A549 (cell line): ENCODE results near the gene IL4I1. TPM values are rescaled to one million over a fixed set of nuclear protein-coding genes. Genes with fewer than 3 reads are reported as not detected.

Experiments
- ATAC-seq, 2 experiments: fragments of 200-7000 bp in 1 of 2; fragments of >200 bp in 1 of 2; cut with Nextera tagmentation in 1 of 2; cut with Tn5 transposase in 1 of 2; 3 replicates each; pipeline versions ENCODE4 v1.8.0 to v1.9.1; 2018 to 2020; ENCODE audit warnings: mild to moderate bottlenecking in 1 of 2, moderate library complexity in 1 of 2
- CTCF ChIA-PET: fragments of 300-600 bp; sonication (Branson Sonifier 250); formaldehyde crosslinking; extraction: SDS; loops from one replicate; lab custom pipeline; 2021; ENCODE audit warnings: antibody characterized with exemption, inconsistent platforms; lab: Yijun Ruan, JAX
- POLR2A ChIA-PET: fragments of 350-600 bp; formaldehyde crosslinking; extraction: SDS; loops from one replicate; lab custom pipeline; 2021; ENCODE audit warnings: antibody characterized with exemption, inconsistent platforms; lab: Yijun Ruan, JAX
- DNase-seq, 2 experiments: peaks; one replicate each; pipeline versions ENCODE4 v3.0.0 to v3.0.0-alpha.2; 2011 to 2016; ENCODE audit warnings: low read depth in 1 of 2, low spot score in 1 of 2
- FAIRE-seq: peaks from 2 replicates; lab custom pipeline; 2011; peaks lifted over from hg19 to GRCh38; lab: Jason Lieb, UNC
- H3K27ac ChIP-seq, 2 experiments: fragments of >200 bp; sonication (Bioruptor Twin); formaldehyde crosslinking; 3 replicates each; pipeline ENCODE4 v1.5.1; 2016 to 2017
- H3K4me1 ChIP-seq: fragments of >200 bp; sonication (Bioruptor Twin); formaldehyde crosslinking; 3 replicates; pipeline ENCODE4 v1.6.1; 2016
- H3K4me2 ChIP-seq: fragments of >200 bp; sonication (Bioruptor Twin); formaldehyde crosslinking; 3 replicates; pipeline ENCODE4 v1.6.1; 2016
- H3K4me3 ChIP-seq: fragments of >200 bp; sonication (Bioruptor Twin); formaldehyde crosslinking; 3 replicates; pipeline ENCODE4 v1.5.1; 2016
- H3K9me3 ChIP-seq: fragments of >200 bp; sonication (Bioruptor Twin); formaldehyde crosslinking; 3 replicates; pipeline ENCODE4 v1.6.1; 2016
- ATOH8 ChIP-seq: fragments of 250-450 bp; sonication (Bioruptor Pico); IDR thresholded peaks from 2 replicates; pipeline ENCODE4 v1.5.0; 2020; ENCODE audit warnings: low read depth, mild to moderate bottlenecking, moderate library complexity
- CEBPB ChIP-seq, 2 experiments: fragments of >200 bp in 1 of 2; sonication (Bioruptor Twin) in 1 of 2; formaldehyde crosslinking in 1 of 2; IDR thresholded peaks; 2 replicates each; pipeline ENCODE4 v1.6.1; 2012 to 2016
- CHD2 ChIP-seq: fragments of 150-350 bp; IDR thresholded peaks from 2 replicates; pipeline ENCODE4 v1.6.1; 2014; ENCODE audit warnings: low read length; ENCODE audit not compliant: partially characterized antibody
- E2F6 ChIP-seq: IDR thresholded peaks from 2 replicates; pipeline ENCODE4 v1.6.1; 2012; ENCODE audit warnings: low read depth, borderline replicate concordance
- EHMT2 ChIP-seq: fragments of 200-600 bp; sonication (generic); IDR thresholded peaks from 2 replicates; pipeline ENCODE4 v1.6.1; 2016; ENCODE audit warnings: antibody characterized with exemption, low read depth, mild to moderate bottlenecking, moderate library complexity
- ELK1 ChIP-seq: fragments of 150-350 bp; IDR thresholded peaks from 2 replicates; pipeline ENCODE4 v1.6.1; 2014; ENCODE audit warnings: low read depth, mild to moderate bottlenecking, low read length
- FOSB ChIP-seq: fragments of 250-450 bp; sonication (Bioruptor Pico); IDR thresholded peaks from 2 replicates; pipeline ENCODE4 v1.5.0; 2020; ENCODE audit warnings: mild to moderate bottlenecking, moderate library complexity
- FOXS1 ChIP-seq: fragments of 250-450 bp; sonication (Bioruptor Pico); IDR thresholded peaks from 2 replicates; pipeline ENCODE4 v1.5.0; 2020; ENCODE audit warnings: mild to moderate bottlenecking, moderate library complexity
- GATA3 ChIP-seq: IDR thresholded peaks from 2 replicates; pipeline ENCODE4 v1.6.1; 2012; ENCODE audit warnings: borderline replicate concordance
- HEYL ChIP-seq: fragments of 250-450 bp; sonication (Bioruptor Pico); IDR thresholded peaks from 2 replicates; pipeline ENCODE4 v1.8.0; 2021; ENCODE audit warnings: mild to moderate bottlenecking, moderate library complexity
- HOXA7 ChIP-seq: fragments of 250-450 bp; sonication (Bioruptor Pico); IDR thresholded peaks from 2 replicates; pipeline ENCODE4 v1.5.0; 2020; ENCODE audit warnings: mild to moderate bottlenecking, moderate library complexity
- JUN ChIP-seq, 2 experiments: fragments of >200 bp; sonication (Bioruptor Twin); formaldehyde crosslinking; IDR thresholded peaks; 2 replicates in 1 of 2; 3 replicates in 1 of 2; pipeline ENCODE4 v1.6.1; 2016 to 2017
- JUNB ChIP-seq: fragments of >200 bp; sonication (Bioruptor Twin); formaldehyde crosslinking; IDR thresholded peaks from 2 replicates; pipeline ENCODE4 v1.6.1; 2016
- MAZ ChIP-seq: fragments of 150-350 bp; IDR thresholded peaks from 2 replicates; pipeline ENCODE4 v1.6.1; 2014; ENCODE audit warnings: antibody characterized with exemption, low read depth, low read length, borderline replicate concordance
- NPAS2 ChIP-seq: fragments of 250-450 bp; sonication (Bioruptor Pico); IDR thresholded peaks from 2 replicates; pipeline ENCODE4 v1.8.0; 2022; ENCODE audit warnings: mild to moderate bottlenecking, moderate library complexity, borderline replicate concordance
- PBX3 ChIP-seq: IDR thresholded peaks from 2 replicates; pipeline ENCODE4 v1.6.1; 2012
- POLR2A ChIP-seq: IDR thresholded peaks from 2 replicates; pipeline ENCODE4 v1.6.1; 2012; ENCODE audit warnings: mild to moderate bottlenecking, low read length
- RAD21 ChIP-seq, 2 experiments: fragments of >200 bp in 1 of 2; sonication (Bioruptor Twin) in 1 of 2; formaldehyde crosslinking in 1 of 2; IDR thresholded peaks in 1 of 2; conservative IDR thresholded peaks in 1 of 2; 2 replicates in 1 of 2; 3 replicates in 1 of 2; pipeline ENCODE4 v1.6.1; 2012 to 2018; ENCODE audit warnings: inconsistent platforms in 1 of 2
- RARB ChIP-seq: fragments of 250-450 bp; sonication (Bioruptor Pico); IDR thresholded peaks from 2 replicates; pipeline ENCODE4 v1.8.0; 2021; ENCODE audit warnings: mild to moderate bottlenecking, moderate library complexity
- RFX5 ChIP-seq: fragments of 450-650 bp; IDR thresholded peaks from 2 replicates; pipeline ENCODE4 v1.7.1; 2014; ENCODE audit warnings: antibody characterized with exemption, mild to moderate bottlenecking, moderate library complexity
- RNF2 ChIP-seq: fragments of 200-600 bp; sonication (generic); IDR thresholded peaks from 2 replicates; pipeline ENCODE4 v1.6.1; 2016; ENCODE audit warnings: low read depth, mild to moderate bottlenecking, antibody characterized with exemption, moderate library complexity, borderline replicate concordance
- SMC3 ChIP-seq: fragments of >200 bp; sonication (Bioruptor Twin); formaldehyde crosslinking; IDR thresholded peaks from 3 replicates; pipeline ENCODE4 v1.6.1; 2018; ENCODE audit warnings: inconsistent platforms
- SREBF2 ChIP-seq: fragments of 450-650 bp; IDR thresholded peaks from 2 replicates; pipeline ENCODE4 v1.6.1; 2014; ENCODE audit warnings: mild to moderate bottlenecking, moderate library complexity
- ZFP36 ChIP-seq: fragments of 450-650 bp; IDR thresholded peaks from 2 replicates; pipeline ENCODE4 v1.6.1; 2014; ENCODE audit warnings: borderline replicate concordance; ENCODE audit not compliant: partially characterized antibody
- WGBS: methylation state at CpG from one replicate; pipeline ENCODE4 v1.1.6; 2017; ENCODE audit errors: missing lambda C conversion rate; 5-methylcytosine and 5-hydroxymethylcytosine counted together
- polyA plus RNA-seq, 4 experiments: library from polyadenylated mRNA; depleted of rRNA in 3 of 4; stranded (reverse); fragments of >200 nt; fragmentation: RNase III in 1 of 4; extraction: RNeasy Plus Mini Kit Qiagen cat#74134 plus additional on column Dnase treatment in 1 of 4; gene quantifications; 2 replicates in 3 of 4; 3 replicates in 1 of 4; pipeline ENCODE4 v1.2.3, GENCODE V29; 2011 to 2017

IL4I1 gene
- polyA plus RNA-seq, 2 of the 4 experiments (the other 2 are of a cell fraction): 0.18 to 0.62 TPM

GRCh38 chr19:49924004-49924880 lies 27.6 kb upstream of the IL4I1 start:
- 91% methylated on average over 24 of the region's 25 CpGs for whole genome bisulfite sequencing
- no peak for ATAC-seq
- Histone ChIP-seq H3K4me3 (no peak overlapping the region), H3K4me2 (no peak overlapping the region), H3K27ac (peak overlapping the region; percentile 54 to 75; a peak in 5 of 6 replicates), H3K4me1 (peaks cover 20% of the 10 kb centered on the region), H3K9me3 (no peaks in the 10 kb centered on the region)
- no peak for TF ChIP-seq RAD21 (conservative IDR thresholded peaks at IDR 0.05 in 1 of 2, IDR thresholded peaks at IDR 0.05 in 1 of 2)
- no peak for TF ChIP-seq HEYL (CRISPR knock-in tag)
- TF ChIP-seq EHMT2: no peak
- ChIA-PET CTCF (interaction anchor here (0.9 to 1.2 kb wide), 3 partner anchors 13 to 1340 kb away, joined by 3 to 8 read pairs (median 3); no protein-coding TSS in a partner anchor), POLR2A (no interaction called here)
- no peak for DNase-seq
- FAIRE-seq: no peak

GRCh38 chr19:49923055-49924003 lies 26.6 kb upstream of the IL4I1 start:
- peaks cover 20% of the 10 kb centered on the region for H3K4me1 ChIP-seq
- no peak for DNase-seq
- TF ChIP-seq FOXS1 (CRISPR knock-in tag) (no peak), NPAS2 (CRISPR knock-in tag) (no peak), FOSB (CRISPR knock-in tag) (no peak), E2F6 (no peak), GATA3 (no peak), CEBPB (IDR thresholded peaks at IDR 0.05) (no peak), HEYL (CRISPR knock-in tag) (no peak)
- CTCF ChIA-PET: interaction anchor here (1.6 kb wide), 1 partner anchor 14 kb away, joined by 5 read pairs; no protein-coding TSS in a partner anchor
- ATAC-seq: no peak
- FAIRE-seq: no peak
- H3K4me2 ChIP-seq: no peak overlapping the region
- POLR2A ChIA-PET: no interaction called here
- 93% methylated on average over 29 of the region's 31 CpGs for WGBS
- no peaks in the 10 kb centered on the region for H3K9me3 ChIP-seq
- peak overlapping the region; percentile 54 to 75; a peak in 5 of 6 replicates for H3K27ac ChIP-seq
- no peak overlapping the region for H3K4me3 ChIP-seq

GRCh38 chr19:49921871-49922795 lies 25.4 kb upstream of the IL4I1 start:
- no peak for FAIRE-seq
- TF ChIP-seq RFX5: no peak
- no peak for TF ChIP-seq HEYL (CRISPR knock-in tag)
- no peak for TF ChIP-seq POLR2A
- no peak for TF ChIP-seq JUN (IDR thresholded peaks at IDR 0.05)
- TF ChIP-seq PBX3: no peak
- TF ChIP-seq RARB (CRISPR knock-in tag): no peak
- TF ChIP-seq RNF2: no peak
- TF ChIP-seq EHMT2: no peak
- no peak for TF ChIP-seq ZFP36
- TF ChIP-seq SREBF2: no peak
- no peak for TF ChIP-seq ATOH8 (CRISPR knock-in tag)
- no peak for TF ChIP-seq SMC3
- no peak for TF ChIP-seq MAZ
- TF ChIP-seq CHD2: no peak
- no peak for TF ChIP-seq FOXS1 (CRISPR knock-in tag)
- no peak for TF ChIP-seq HOXA7 (CRISPR knock-in tag)
- no peak for TF ChIP-seq ELK1
- TF ChIP-seq JUNB: no peak

More at GRCh38 chr19:49921871-49922795, 25.4 kb upstream of the IL4I1 start:
- ChIA-PET CTCF (interaction anchor here (1.6 kb wide), 1 partner anchor 15 kb away, joined by 5 read pairs; no protein-coding TSS in a partner anchor), POLR2A (interaction anchor here (1.4 kb wide), 1 partner anchor 8 kb away, joined by 3 read pairs; the partner anchor contains the start of gene NUP62)
- no peak overlapping the region for H3K4me2 ChIP-seq
- DNase-seq: no peak
- H3K27ac ChIP-seq: peak overlapping the region in 1 of 2 experiments; percentile 31; a peak in 1 of 6 replicates
- no peaks in the 10 kb centered on the region for H3K9me3 ChIP-seq
- H3K4me3 ChIP-seq: no peak overlapping the region
- peaks cover 10% of the 10 kb centered on the region; the same call in 2 of the 3 replicates for H3K4me1 ChIP-seq
- ATAC-seq: peak in 1 of 2 experiments; percentile 25; a peak in 3 of 6 replicates
- 84% methylated on average over 22 of the region's 22 CpGs for WGBS
